ENCODE measurements around the gene SARNP. TPM values are rescaled to one million over a fixed set of nuclear protein-coding genes. Genes with fewer than 3 reads are reported as not detected.
A peak's percentile ranks its signal among the peaks of the same experiment; 100 is the strongest.

Gene SARNP
- total RNA-seq, 1 donor, result 53.6 TPM

DNA sequence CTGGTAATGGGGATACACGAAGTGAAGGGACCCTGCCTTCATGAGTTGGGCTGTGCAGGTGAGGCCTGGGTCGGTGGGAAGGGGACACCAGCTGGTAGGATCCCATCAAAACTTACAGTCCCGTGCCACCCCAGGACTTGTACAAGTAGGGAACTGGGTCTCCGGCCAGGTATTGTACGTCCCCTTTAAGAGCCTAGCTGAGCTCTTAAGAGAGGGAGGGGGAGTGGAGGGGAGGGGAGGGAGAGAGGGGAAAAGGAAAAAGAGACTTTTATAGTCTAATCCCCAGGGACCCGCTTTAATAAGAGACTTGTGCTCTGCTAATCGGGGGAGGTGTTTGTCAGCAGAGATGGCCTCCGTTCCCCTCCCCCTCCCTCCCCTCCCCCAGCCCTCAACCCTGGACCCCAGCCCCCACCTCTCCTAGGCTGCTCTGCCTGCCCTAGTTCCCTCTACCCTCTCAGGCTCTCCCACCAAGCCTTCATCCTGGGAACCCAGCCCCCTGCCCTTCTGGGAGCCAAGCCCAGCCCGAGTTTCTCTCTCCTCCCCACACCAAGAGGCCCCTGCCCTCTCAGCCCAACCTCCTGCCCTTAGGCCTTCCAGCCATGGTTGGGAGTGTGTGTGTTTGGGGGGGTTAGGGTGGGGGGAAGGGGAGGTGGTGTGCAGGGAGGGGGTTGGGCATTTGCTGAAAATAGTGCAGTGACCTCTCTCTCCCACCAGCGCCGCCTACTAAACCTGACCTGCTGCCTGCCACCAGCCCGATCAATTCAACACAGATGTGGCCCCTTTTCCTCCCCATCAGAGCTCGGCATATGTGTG lies 72.0 kb downstream of the SARNP start:
- Histone ChIP-seq H3K4me2 (ENCODE audit: insufficient read depth, low read length) (peak overlapping the region; percentile 48), H2AFZ (ENCODE audit: low read length) (no peak overlapping the region)
- DNase-seq (ENCODE audit: insufficient read length, low spot score, missing footprints), result peak; percentile 84

DNA sequence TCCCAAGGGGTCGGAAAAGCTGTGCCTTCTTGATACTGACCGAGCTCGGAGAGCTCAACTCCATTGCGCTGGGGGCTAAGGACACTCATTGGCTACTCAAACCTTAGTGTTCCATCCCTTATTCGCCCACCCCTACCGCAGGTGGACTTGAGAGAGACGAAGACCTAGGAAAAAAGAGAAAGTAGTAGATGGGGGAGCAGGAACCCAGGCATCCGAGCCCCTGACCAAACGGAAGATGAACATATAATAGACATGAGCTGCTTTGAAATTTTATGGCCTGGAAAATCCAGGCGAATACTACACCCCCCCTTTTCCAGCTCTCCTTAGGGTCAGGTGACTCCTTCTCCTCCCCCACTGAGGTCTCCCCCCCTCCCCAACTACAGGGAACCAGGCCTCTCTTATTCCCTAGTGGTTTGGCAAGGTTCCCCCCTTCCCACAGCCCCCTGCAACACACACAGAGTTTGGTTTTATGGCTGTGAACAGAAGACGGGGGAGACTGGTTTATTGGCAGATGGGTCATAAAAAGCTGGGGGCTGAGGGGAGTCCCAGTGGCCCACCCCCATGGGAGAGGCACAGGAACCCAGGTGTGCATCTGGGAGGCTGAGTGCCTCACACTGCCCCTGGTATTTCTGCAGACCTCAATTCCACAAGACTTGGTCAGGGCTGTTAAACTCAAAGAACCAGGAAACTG lies 73.0 kb downstream of the SARNP start:
- H3K27ac ChIP-seq (ENCODE audit: low read depth, low read length), result no peak overlapping the region
- H3K4me3 ChIP-seq (ENCODE audit: insufficient read depth, low read length), result peak overlapping the region; percentile 82
- peak overlapping the region; percentile 58 for H2AFZ ChIP-seq (ENCODE audit: low read length)
- peaks cover 3% of the 10 kb centered on the region for H3K36me3 ChIP-seq (ENCODE audit: insufficient read depth, low read length)
- TF ChIP-seq, protein P1, sequence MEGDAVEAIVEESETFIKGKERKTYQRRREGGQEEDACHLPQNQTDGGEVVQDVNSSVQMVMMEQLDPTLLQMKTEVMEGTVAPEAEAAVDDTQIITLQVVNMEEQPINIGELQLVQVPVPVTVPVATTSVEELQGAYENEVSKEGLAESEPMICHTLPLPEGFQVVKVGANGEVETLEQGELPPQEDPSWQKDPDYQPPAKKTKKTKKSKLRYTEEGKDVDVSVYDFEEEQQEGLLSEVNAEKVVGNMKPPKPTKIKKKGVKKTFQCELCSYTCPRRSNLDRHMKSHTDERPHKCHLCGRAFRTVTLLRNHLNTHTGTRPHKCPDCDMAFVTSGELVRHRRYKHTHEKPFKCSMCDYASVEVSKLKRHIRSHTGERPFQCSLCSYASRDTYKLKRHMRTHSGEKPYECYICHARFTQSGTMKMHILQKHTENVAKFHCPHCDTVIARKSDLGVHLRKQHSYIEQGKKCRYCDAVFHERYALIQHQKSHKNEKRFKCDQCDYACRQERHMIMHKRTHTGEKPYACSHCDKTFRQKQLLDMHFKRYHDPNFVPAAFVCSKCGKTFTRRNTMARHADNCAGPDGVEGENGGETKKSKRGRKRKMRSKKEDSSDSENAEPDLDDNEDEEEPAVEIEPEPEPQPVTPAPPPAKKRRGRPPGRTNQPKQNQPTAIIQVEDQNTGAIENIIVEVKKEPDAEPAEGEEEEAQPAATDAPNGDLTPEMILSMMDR (IDR thresholded peaks at IDR 0.05; ENCODE audit: extremely low read depth, low read depth, low read length), result no peak
- no peaks in the 10 kb centered on the region for H3K79me2 ChIP-seq (ENCODE audit: insufficient read depth, low read length)
- no peaks in the 10 kb centered on the region for H3K27me3 ChIP-seq (ENCODE audit: insufficient read depth, low read length)
- H3K9me3 ChIP-seq (ENCODE audit: low read depth, low read length), result no peaks in the 10 kb centered on the region
- peaks cover 6% of the 10 kb centered on the region for H4K20me1 ChIP-seq (ENCODE audit: insufficient read depth, low read length)
- H3K4me2 ChIP-seq (ENCODE audit: insufficient read depth, low read length), result peak overlapping the region; percentile 93
- no peak for DNase-seq (ENCODE audit: insufficient read length, low spot score, missing footprints)
- H3K4me1 ChIP-seq (ENCODE audit: insufficient read depth, low read length), result peaks cover 18% of the 10 kb centered on the region

More for the DNA sequence above, 72.0 kb downstream of the SARNP start:
- H3K4me1 ChIP-seq (ENCODE audit: insufficient read depth, low read length), result peaks cover 18% of the 10 kb centered on the region
- no peaks in the 10 kb centered on the region for H3K27me3 ChIP-seq (ENCODE audit: insufficient read depth, low read length)
- peaks cover 4% of the 10 kb centered on the region for H3K36me3 ChIP-seq (ENCODE audit: insufficient read depth, low read length)
- H3K4me3 ChIP-seq (ENCODE audit: insufficient read depth, low read length), result no peak overlapping the region
- H3K79me2 ChIP-seq (ENCODE audit: insufficient read depth, low read length), result no peaks in the 10 kb centered on the region
- TF ChIP-seq, protein P1 (IDR thresholded peaks at IDR 0.05; ENCODE audit: extremely low read depth, low read depth, low read length), result no peak
- no peak overlapping the region for H3K27ac ChIP-seq (ENCODE audit: low read depth, low read length)
- peaks cover 9% of the 10 kb centered on the region for H4K20me1 ChIP-seq (ENCODE audit: insufficient read depth, low read length)
- H3K9me3 ChIP-seq (ENCODE audit: low read depth, low read length), result no peaks in the 10 kb centered on the region

DNA sequence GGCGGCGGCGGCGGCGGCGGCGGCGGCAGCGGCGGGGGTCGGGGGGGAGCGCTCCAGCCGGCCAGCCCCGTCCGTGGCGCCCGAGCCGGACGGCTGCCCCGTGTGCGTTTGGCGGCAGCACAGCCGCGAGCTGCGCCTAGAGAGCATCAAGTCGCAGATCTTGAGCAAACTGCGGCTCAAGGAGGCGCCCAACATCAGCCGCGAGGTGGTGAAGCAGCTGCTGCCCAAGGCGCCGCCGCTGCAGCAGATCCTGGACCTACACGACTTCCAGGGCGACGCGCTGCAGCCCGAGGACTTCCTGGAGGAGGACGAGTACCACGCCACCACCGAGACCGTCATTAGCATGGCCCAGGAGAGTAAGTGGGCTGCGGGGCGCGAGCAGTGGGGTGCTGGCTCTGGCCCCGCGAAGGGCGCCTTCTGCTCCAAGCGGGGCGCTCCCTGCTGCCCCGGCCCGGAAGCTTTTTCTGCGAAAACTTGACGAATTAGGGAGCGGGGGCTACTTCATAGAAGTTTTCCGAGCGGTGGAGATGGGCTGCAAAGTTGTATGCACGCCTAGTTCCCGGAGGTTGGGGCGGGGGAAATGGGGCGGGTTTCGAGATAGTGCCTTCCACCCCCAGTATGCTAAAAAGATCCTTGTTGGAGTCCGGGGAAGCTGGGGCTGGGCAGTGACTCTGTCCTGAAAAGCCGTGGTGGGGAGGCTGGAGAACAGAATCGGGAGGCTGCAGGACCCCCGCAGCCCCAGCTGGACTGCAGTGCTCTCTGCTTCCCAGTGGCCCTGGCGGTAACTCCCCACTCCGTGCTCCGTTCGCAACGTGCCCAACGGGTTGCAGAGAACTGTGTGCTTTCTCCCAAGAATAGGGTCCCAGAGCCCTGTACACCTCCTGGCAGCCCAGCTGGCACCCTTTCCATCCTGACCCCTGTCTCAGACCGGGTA lies 73.9 kb downstream of the SARNP start:
- Histone ChIP-seq H3K4me2 (ENCODE audit: insufficient read depth, low read length) (peak overlapping the region; percentile 93), H3K9me3 (ENCODE audit: low read depth, low read length) (no peaks in the 10 kb centered on the region), H3K36me3 (ENCODE audit: insufficient read depth, low read length) (no peaks in the 10 kb centered on the region), H2AFZ (ENCODE audit: low read length) (peak overlapping the region; percentile 71), H3K4me1 (ENCODE audit: insufficient read depth, low read length) (peaks cover 18% of the 10 kb centered on the region), H4K20me1 (ENCODE audit: insufficient read depth, low read length) (peaks cover 6% of the 10 kb centered on the region), H3K4me3 (ENCODE audit: insufficient read depth, low read length) (peak overlapping the region; percentile 82), H3K27me3 (ENCODE audit: insufficient read depth, low read length) (no peaks in the 10 kb centered on the region), H3K79me2 (ENCODE audit: insufficient read depth, low read length) (no peaks in the 10 kb centered on the region), H3K27ac (ENCODE audit: low read depth, low read length) (no peak overlapping the region)
- DNase-seq (ENCODE audit: insufficient read length, low spot score, missing footprints), result peak; percentile 94
- TF ChIP-seq, protein P1 (IDR thresholded peaks at IDR 0.05; ENCODE audit: extremely low read depth, low read depth, low read length), result no peak
